ENCODE results near the gene GGTLC2.
"Not testable (repeated sequence)": the region's sequence is repeated elsewhere in the genome, so short reads cannot be mapped to it uniquely, and the experiment has no call there.

The GGTLC2 gene

GRCh38 chr22:22644314-22644713 lies at the start of gene GGTLC2:
TSS of gene GGTLC2 (plus strand) at chr22:22644614. CDS start at chr22:22646346, 1,732 bp downstream.
- not testable (repeated sequence) for DNase-seq (ENCODE audit: low read depth in 2 of 2)

- no peak for DNase-seq (ENCODE audit: low read depth in 2 of 2)
These were observed 49.2 kb upstream of the GGTLC2 start for GRCh38 chr22:22595001-22595835.

- DNase-seq (ENCODE audit: low read depth in 2 of 2): no peak
These were observed 46.3 kb upstream of the GGTLC2 start for GRCh38 chr22:22598144-22598543.

GRCh38 chr22:22599248-22599647 lies 45.2 kb upstream of the GGTLC2 start:
- no peak for DNase-seq (ENCODE audit: low read depth in 2 of 2)

- no peak for DNase-seq (ENCODE audit: low read depth in 2 of 2)
These were observed 43.7 kb upstream of the GGTLC2 start for GRCh38 chr22:22600531-22601261.

- DNase-seq (ENCODE audit: low read depth in 2 of 2): no peak
These were observed 40.9 kb upstream of the GGTLC2 start for GRCh38 chr22:22603470-22603947.

GRCh38 chr22:22604326-22605073 lies 39.9 kb upstream of the GGTLC2 start:
- DNase-seq (ENCODE audit: low read depth in 2 of 2): no peak

- no peak for DNase-seq (ENCODE audit: low read depth in 2 of 2)
These were observed 39.4 kb upstream of the GGTLC2 start for GRCh38 chr22:22605074-22605404.

- not testable (repeated sequence) for DNase-seq (ENCODE audit: low read depth in 2 of 2)
These were observed 36.4 kb upstream of the GGTLC2 start for GRCh38 chr22:22608022-22608421.

- no peak for DNase-seq (ENCODE audit: low read depth in 2 of 2)
These were observed 35.1 kb upstream of the GGTLC2 start for GRCh38 chr22:22609291-22609690.

GRCh38 chr22:22612516-22612915 lies 31.9 kb upstream of the GGTLC2 start:
- no peak for DNase-seq (ENCODE audit: low read depth in 2 of 2)

- no peak for DNase-seq (ENCODE audit: low read depth in 2 of 2)
These were observed 30.3 kb upstream of the GGTLC2 start for GRCh38 chr22:22614065-22614464.

GRCh38 chr22:22616636-22617035 lies 27.8 kb upstream of the GGTLC2 start:
- DNase-seq (ENCODE audit: low read depth in 2 of 2): peak in 1 of 2 donors; percentile 2

- DNase-seq (ENCODE audit: low read depth in 2 of 2): no peak
These were observed 26.0 kb upstream of the GGTLC2 start for GRCh38 chr22:22618448-22618847.

GRCh38 chr22:22618923-22619322 lies 25.5 kb upstream of the GGTLC2 start:
- no peak for DNase-seq (ENCODE audit: low read depth in 2 of 2)

GRCh38 chr22:22619765-22620414 lies 24.5 kb upstream of the GGTLC2 start:
- DNase-seq (ENCODE audit: low read depth in 2 of 2): no peak

GRCh38 chr22:22628546-22629495 lies 15.6 kb upstream of the GGTLC2 start:
- not testable (repeated sequence) for DNase-seq (ENCODE audit: low read depth in 2 of 2)

- DNase-seq (ENCODE audit: low read depth in 2 of 2): not testable (repeated sequence)
These were observed 13.2 kb upstream of the GGTLC2 start for GRCh38 chr22:22631223-22631652.

GRCh38 chr22:22632226-22632625 lies 12.2 kb upstream of the GGTLC2 start:
- not testable (repeated sequence) for DNase-seq (ENCODE audit: low read depth in 2 of 2)

GRCh38 chr22:22633533-22633932 lies 10.9 kb upstream of the GGTLC2 start:
- DNase-seq (ENCODE audit: low read depth in 2 of 2): not testable (repeated sequence)
